NCI-H1436 treated with DMSO at 0.1 percent for 48 hours (cell line): Measurements from ENCODE around the gene NBPF3.
"Not testable (repeated sequence)": the region's sequence is repeated elsewhere in the genome, so short reads cannot be mapped to it uniquely, and the experiment has no call there.

Experiments used
- DNase-seq: peaks from one replicate; lab custom pipeline; 2025; lab: John Stamatoyannopoulos, UW

NBPF3 gene

GRCh38 chr1:21519486-21520070 lies 79.6 kb downstream of the NBPF3 start:
- DNase-seq: not testable (repeated sequence)

- DNase-seq: no peak
These were observed 81.2 kb downstream of the NBPF3 start for GRCh38 chr1:21520899-21521716.

GRCh38 chr1:21521717-21522060 lies 81.8 kb downstream of the NBPF3 start:
- DNase-seq: no peak

- no peak for DNase-seq
These were observed 82.6 kb downstream of the NBPF3 start for GRCh38 chr1:21522525-21523038.

GRCh38 chr1:21523297-21523813 lies 83.4 kb downstream of the NBPF3 start:
- DNase-seq: no peak

GRCh38 chr1:21524220-21524619 lies 84.3 kb downstream of the NBPF3 start:
- no peak for DNase-seq

GRCh38 chr1:21524686-21525339 lies 84.9 kb downstream of the NBPF3 start:
- DNase-seq: no peak

- no peak for DNase-seq
These were observed 85.4 kb downstream of the NBPF3 start for GRCh38 chr1:21525340-21525717.

- no peak for DNase-seq
These were observed 86.5 kb downstream of the NBPF3 start for GRCh38 chr1:21526441-21526840.

GRCh38 chr1:21530368-21531016 lies 90.6 kb downstream of the NBPF3 start:
- no peak for DNase-seq

GRCh38 chr1:21531241-21531640 lies 91.3 kb downstream of the NBPF3 start:
- DNase-seq: no peak

- no peak for DNase-seq
These were observed 92.6 kb downstream of the NBPF3 start for GRCh38 chr1:21532496-21532895.

GRCh38 chr1:21532992-21533534 lies 93.1 kb downstream of the NBPF3 start:
- DNase-seq: no peak

- no peak for DNase-seq
These were observed 94.2 kb downstream of the NBPF3 start for GRCh38 chr1:21534146-21534545.
